Daoy (cell line): ENCODE results near the gene SHC1. TPM values are rescaled to one million over a fixed set of nuclear protein-coding genes. Genes with fewer than 3 reads are reported as not detected.

Experiments
- DNase-seq: peaks from one replicate; pipeline ENCODE4 v3.0.0-alpha.2; 2015; ENCODE audit warnings: low read depth
- total RNA-seq: library from RNA; depleted of rRNA; stranded (reverse); fragments of >200 nt; shearing (Covaris generic); gene quantifications from 2 replicates; pipeline ENCODE4 v1.2.3, GENCODE V29; 2014

The SHC1 gene
- total RNA-seq, 1 experiment from 2014 or later, result 126 TPM

- DNase-seq, result no peak
These were observed 13.4 kb downstream of the SHC1 start for GRCh38 chr1:154957091-154957657.

GRCh38 chr1:154956544-154956941 lies 14.0 kb downstream of the SHC1 start:
- DNase-seq, result no peak

GRCh38 chr1:154955718-154956543 lies 14.6 kb downstream of the SHC1 start, which contains the start of gene PBXIP1:
PBXIP1 (minus strand) TSS chr1:154956099; CDS start chr1:154953721, 2,378 bp downstream.
- peak; percentile 86 for DNase-seq

GRCh38 chr1:154955039-154955717 lies 15.4 kb downstream of the SHC1 start:
- DNase-seq, result peak; percentile 64

GRCh38 chr1:154954541-154954940 lies 16.0 kb downstream of the SHC1 start:
- DNase-seq, result no peak

- no peak for DNase-seq
These were observed 16.9 kb downstream of the SHC1 start for GRCh38 chr1:154953611-154954038.

GRCh38 chr1:154952664-154953063 lies 17.9 kb downstream of the SHC1 start:
- DNase-seq, result no peak

- no peak for DNase-seq
These were observed 18.5 kb downstream of the SHC1 start for GRCh38 chr1:154951901-154952657.

- no peak for DNase-seq
These were observed 22.5 kb downstream of the SHC1 start for GRCh38 chr1:154948079-154948478.

- DNase-seq, result no peak
These were observed 24.3 kb downstream of the SHC1 start for GRCh38 chr1:154945962-154946850.

- no peak for DNase-seq
These were observed 25.2 kb downstream of the SHC1 start for GRCh38 chr1:154945160-154945961.

- DNase-seq, result no peak
These were observed 26.0 kb downstream of the SHC1 start for GRCh38 chr1:154944401-154945159.

- peak; percentile 53 for DNase-seq
These were observed 26.7 kb downstream of the SHC1 start for GRCh38 chr1:154943649-154944400.

GRCh38 chr1:154941333-154942013 lies 29.1 kb downstream of the SHC1 start:
- no peak for DNase-seq

GRCh38 chr1:154940651-154941194 lies 29.8 kb downstream of the SHC1 start:
- no peak for DNase-seq

GRCh38 chr1:154940213-154940560 lies 30.4 kb downstream of the SHC1 start:
- no peak for DNase-seq

- no peak for DNase-seq
These were observed 31.7 kb downstream of the SHC1 start for GRCh38 chr1:154938604-154939399.
